ENCODE measurements around the gene ABCA4. TPM values are rescaled to one million over a fixed set of nuclear protein-coding genes. Genes with fewer than 3 reads are reported as not detected.

The ABCA4 gene
- total RNA-seq, 1 experiment from 2014 or later = 0.22 TPM

- no peak for ATAC-seq
- ChIA-PET POLR2A (no interaction called here), RAD21 (ENCODE audit: low non-redundant PET in 1 of 2, low total read pairs in 2 of 2, uncharacterized antibody in 2 of 2, unreplicated experiment in 2 of 2) (no interaction called here), CTCF (no interaction called here)
- intact Hi-C loops (cut with micrococcal nuclease) = no loop called here
- Histone ChIP-seq H3K36me3 (ENCODE audit: control insufficient read depth in 1 of 2, insufficient read depth in 2 of 2, low read length in 2 of 2) (no peaks in the 10 kb centered on the region), H3K4me2 (ENCODE audit: low read length) (no peak overlapping the region), H3K27ac (ENCODE audit: low read depth, low read length) (no peak overlapping the region), H3K4me3 (replicated peaks in 1 of 2; ENCODE audit: low read depth in 1 of 2, low read length in 2 of 2) (no peak overlapping the region), H3K4me1 (ENCODE audit: control insufficient read depth in 1 of 2, insufficient read depth in 2 of 2, low read length in 2 of 2) (peaks cover 6 to 23% of the 10 kb centered on the region in 2 experiments), H3K27me3 (ENCODE audit: insufficient read depth, low read length) (no peaks in the 10 kb centered on the region), H4K20me1 (ENCODE audit: insufficient read depth) (no peaks in the 10 kb centered on the region), H3K79me2 (ENCODE audit: insufficient read depth, low read length) (no peaks in the 10 kb centered on the region), H2AFZ (ENCODE audit: low read depth, low read length, poor library complexity, severe bottlenecking) (no peak overlapping the region), H3K9me3 (ENCODE audit: control insufficient read depth in 1 of 2, insufficient read depth in 1 of 2, low read depth in 1 of 2, low read length in 2 of 2) (no peaks in the 10 kb centered on the region), H3K9ac (ENCODE audit: low read length) (no peak overlapping the region), H3K9me2 (ENCODE audit: insufficient read depth) (no peaks in the 10 kb centered on the region)
- no TSS peak for BruUV-seq (replicated peaks)
- no peak for DNase-seq (ENCODE audit: low read depth, low spot score)
- no peak for TF ChIP-seq ZBTB33 (IDR thresholded peaks at IDR 0.05; ENCODE audit: extremely low read depth, insufficient replicate concordance, low read length)
- TF ChIP-seq EZH2phosphoT487 (IDR thresholded peaks at IDR 0.05; ENCODE audit: borderline replicate concordance) = no peak
- no peak for TF ChIP-seq ZFX (IDR thresholded peaks at IDR 0.05)
- TF ChIP-seq EZH2 (IDR thresholded peaks at IDR 0.05) = no peak
- no peak for TF ChIP-seq POLR2A (IDR thresholded peaks at IDR 0.05; ENCODE audit: borderline replicate concordance, extremely low read depth, insufficient read depth, insufficient read length)
- no peak for TF ChIP-seq CEBPB (IDR thresholded peaks at IDR 0.05; ENCODE audit: low read depth)
- TF ChIP-seq JUND (IDR thresholded peaks at IDR 0.05) = no peak
- TF ChIP-seq TCF7L2 (IDR thresholded peaks at IDR 0.05; ENCODE audit: borderline replicate concordance, extremely low read depth, insufficient read depth, insufficient read length) = no peak
- TF ChIP-seq SRF (IDR thresholded peaks at IDR 0.05; ENCODE audit: low read depth) = no peak
- TF ChIP-seq POLR2AphosphoS5 (IDR thresholded peaks at IDR 0.05; ENCODE audit: low read depth, low read length) = no peak
- no peak for TF ChIP-seq ELF1 (IDR thresholded peaks at IDR 0.05; ENCODE audit: borderline replicate concordance, low read depth)
- no peak for TF ChIP-seq ZNF274 (IDR thresholded peaks at IDR 0.05; ENCODE audit: low read depth, low read length)
Observed at GRCh38 chr1:94104776-94105580, 16.0 kb downstream of the ABCA4 start.
